Ishikawa (cell line): Measurements from ENCODE around the gene ARHGAP22.

ENCODE experiments used
- CEBPB ChIP-seq: IDR thresholded peaks from 2 replicates; pipeline ENCODE4 v1.6.1; 2012
- CREB1 ChIP-seq: IDR thresholded peaks from 2 replicates; pipeline ENCODE4 v1.6.1; 2012; ENCODE audit warnings: low read depth
- EGR1 ChIP-seq: IDR thresholded peaks from 2 replicates; pipeline ENCODE4 v1.6.1; 2012
- EP300 ChIP-seq: IDR thresholded peaks from 2 replicates; pipeline ENCODE4 v1.6.1; 2012; ENCODE audit warnings: borderline replicate concordance
- FOXM1 ChIP-seq: IDR thresholded peaks from 2 replicates; pipeline ENCODE4 v1.6.1; 2012; ENCODE audit warnings: low read depth, borderline replicate concordance
- MAX ChIP-seq: IDR thresholded peaks from 2 replicates; pipeline ENCODE4 v1.6.1; 2012
- NFIC ChIP-seq: IDR thresholded peaks from 2 replicates; pipeline ENCODE4 v1.6.1; 2012
- RAD21 ChIP-seq: IDR thresholded peaks from 2 replicates; pipeline ENCODE4 v1.6.1; 2012; ENCODE audit warnings: low read depth
- REST ChIP-seq: IDR thresholded peaks from 2 replicates; pipeline ENCODE4 v1.6.1; 2012; ENCODE audit warnings: low read depth, mild to moderate bottlenecking
- TAF1 ChIP-seq: IDR thresholded peaks from 2 replicates; pipeline ENCODE4 v1.6.1; 2012; ENCODE audit warnings: low read depth, mild to moderate bottlenecking
- TCF12 ChIP-seq: IDR thresholded peaks from 2 replicates; pipeline ENCODE4 v1.6.1; 2012; ENCODE audit warnings: low read depth
- TEAD4 ChIP-seq: IDR thresholded peaks from 2 replicates; pipeline ENCODE4 v1.6.1; 2012
- USF1 ChIP-seq: IDR thresholded peaks from 2 replicates; pipeline ENCODE4 v1.6.1; 2012
- YY1 ChIP-seq: IDR thresholded peaks from 2 replicates; pipeline ENCODE4 v1.6.1; 2012; ENCODE audit warnings: low read depth
- ZBTB7A ChIP-seq: IDR thresholded peaks from 2 replicates; pipeline ENCODE4 v1.6.1; 2012; ENCODE audit warnings: low read depth

The ARHGAP22 gene

GRCh38 chr10:48416584-48417232, 188.2 kb downstream of the ARHGAP22 start:
- TF ChIP-seq FOXM1 (no peak), RAD21 (peak; percentile 27; the same call in 1 of the 2 replicates)

- no peak for TF ChIP-seq CREB1
- TF ChIP-seq ZBTB7A: no peak
- TF ChIP-seq NFIC: no peak
- TF ChIP-seq TAF1: no peak
- no peak for TF ChIP-seq EGR1
- no peak for TF ChIP-seq USF1
- no peak for TF ChIP-seq TCF12
- no peak for TF ChIP-seq CEBPB
- TF ChIP-seq EP300: no peak
- TF ChIP-seq FOXM1: no peak
These were observed 190.1 kb downstream of the ARHGAP22 start for GRCh38 chr10:48414778-48415177.

GRCh38 chr10:48414160-48414559, 190.7 kb downstream of the ARHGAP22 start:
- no peak for TF ChIP-seq TEAD4
- TF ChIP-seq CREB1: no peak
- TF ChIP-seq EGR1: no peak
- TF ChIP-seq FOXM1: no peak
- TF ChIP-seq NFIC: no peak
- TF ChIP-seq TCF12: no peak
- TF ChIP-seq RAD21: no peak
- no peak for TF ChIP-seq USF1
- TF ChIP-seq REST: no peak
- TF ChIP-seq ZBTB7A: no peak
- TF ChIP-seq MAX: no peak
- no peak for TF ChIP-seq YY1
- no peak for TF ChIP-seq EP300
- TF ChIP-seq TAF1: no peak
- no peak for TF ChIP-seq CEBPB

- TF ChIP-seq TEAD4 (no peak), RAD21 (no peak), MAX (no peak)
These were observed 191.9 kb downstream of the ARHGAP22 start for GRCh38 chr10:48412933-48413332.

- TF ChIP-seq FOXM1: no peak
- TF ChIP-seq MAX: no peak
- no peak for TF ChIP-seq TCF12
- no peak for TF ChIP-seq USF1
- no peak for TF ChIP-seq TEAD4
- TF ChIP-seq NFIC: no peak
- no peak for TF ChIP-seq RAD21
These were observed 192.8 kb downstream of the ARHGAP22 start for GRCh38 chr10:48412081-48412480.

GRCh38 chr10:48411510-48411909, 193.4 kb downstream of the ARHGAP22 start:
- TF ChIP-seq MAX: no peak
- no peak for TF ChIP-seq CEBPB
- no peak for TF ChIP-seq TCF12
- TF ChIP-seq ZBTB7A: no peak
- TF ChIP-seq REST: no peak
- no peak for TF ChIP-seq EP300
- TF ChIP-seq YY1: no peak
- TF ChIP-seq TAF1: no peak
- TF ChIP-seq EGR1: no peak
- no peak for TF ChIP-seq RAD21
- TF ChIP-seq FOXM1: no peak
- TF ChIP-seq TEAD4: no peak
- no peak for TF ChIP-seq USF1
- no peak for TF ChIP-seq NFIC
- TF ChIP-seq CREB1: no peak
